ENCODE measurements around the gene SLC4A4.

- TF ChIP-seq SNRNP70 (IDR thresholded peaks at IDR 0.05; ENCODE audit: low read depth, low read length): no peak
- no peak for TF ChIP-seq FOSL2 (CRISPR knock-in tag; IDR thresholded peaks at IDR 0.05)
- no peak for TF ChIP-seq ZNF101 (CRISPR knock-in tag; IDR thresholded peaks at IDR 0.05; ENCODE audit: borderline replicate concordance, low read depth)
- no peak for TF ChIP-seq ZBTB33 (CRISPR knock-in tag; IDR thresholded peaks at IDR 0.05)
- TF ChIP-seq POLR2A (IDR thresholded peaks at IDR 0.05; ENCODE audit: insufficient read depth in 1 of 2, low read depth in 2 of 2, low read length in 2 of 2): no peak
Measured at GRCh38 chr4:71348586-71348985, 9.8 kb downstream of the SLC4A4 start.

Data from HepG2 (cell line).